Endothelial cell of umbilical vein (primary cell): ENCODE data around the gene NYAP2. TPM values are rescaled to one million over a fixed set of nuclear protein-coding genes. Genes with fewer than 3 reads are reported as not detected.

Source experiments
- BruUV-seq: library from RNA; stranded (reverse); fragments of 400-500 nt; replicated peaks from 2 replicates; lab custom pipeline; 2021; lab: Mats Ljungman, UMichigan
- CTCF ChIA-PET: fragments of 300-600, 350-600 bp; sonication (Branson Sonifier 250); formaldehyde crosslinking; loops from one replicate; lab custom pipeline; 2021; ENCODE audit warnings: antibody characterized with exemption, inconsistent platforms; lab: Charles Lee
- POLR2A ChIA-PET: fragments of 300-600, 350-600 bp; sonication (Branson Sonifier 250); formaldehyde crosslinking; loops from one replicate; lab custom pipeline; 2021; ENCODE audit warnings: antibody characterized with exemption, inconsistent platforms; lab: Charles Lee
- DNase-seq: peaks from one replicate; pipeline ENCODE4 v3.0.0-alpha.2; 2011; ENCODE audit warnings: low read depth, low spot score
- FAIRE-seq: peaks from 2 replicates; lab custom pipeline; 2011; peaks lifted over from hg19 to GRCh38; lab: Jason Lieb, UNC
- H2AFZ ChIP-seq: 2 replicates; pipeline ENCODE4 v1.6.0; 2012; ENCODE audit warnings: low read depth, low read length, control low read depth, inconsistent platforms
- H3K27ac ChIP-seq: 2 replicates; pipeline ENCODE4 v1.5.1; 2011; ENCODE audit warnings: low read depth, mild to moderate bottlenecking, control low read depth, low read length, moderate library complexity; ENCODE audit not compliant: insufficient read depth
- H3K27me3 ChIP-seq, 2 experiments: 2 replicates each; pipeline versions ENCODE4 v1.6.0 to v1.6.1; 2011; ENCODE audit warnings: low read length in 2 of 2, mixed read lengths in 1 of 2; ENCODE audit not compliant: control insufficient read depth in 2 of 2, insufficient read depth in 2 of 2
- H3K36me3 ChIP-seq, 2 experiments: 2 replicates in 1 of 2; 3 replicates in 1 of 2; pipeline ENCODE4 v1.5.1; 2011; ENCODE audit warnings: low read length in 2 of 2, mild to moderate bottlenecking in 1 of 2, moderate library complexity in 1 of 2; ENCODE audit not compliant: control insufficient read depth in 2 of 2, insufficient read depth in 2 of 2; ENCODE audit errors: extremely low read depth in 1 of 2
- H3K4me1 ChIP-seq: 3 replicates; pipeline ENCODE4 v1.5.1; 2011; ENCODE audit warnings: mild to moderate bottlenecking, low read length; ENCODE audit not compliant: control insufficient read depth, insufficient read depth; ENCODE audit errors: extremely low read depth
- H3K4me2 ChIP-seq: 2 replicates; pipeline ENCODE4 v1.6.1; 2011; ENCODE audit warnings: low read length, control low read depth, mixed read lengths; ENCODE audit not compliant: insufficient read depth
- H3K4me3 ChIP-seq, 3 experiments: fragments of 200-600 bp in 1 of 3; sonication (generic), shearing (Covaris generic) in 1 of 3; replicated peaks in 1 of 3; 2 replicates each; pipeline ENCODE4 v1.5.1; 2011 to 2016; ENCODE audit warnings: control low read depth in 3 of 3, low read length in 3 of 3, mild to moderate bottlenecking in 2 of 3, inconsistent platforms in 1 of 3, low read depth in 1 of 3, moderate library complexity in 1 of 3; ENCODE audit not compliant: insufficient read depth in 1 of 3
- H3K79me2 ChIP-seq: 2 replicates; pipeline ENCODE4 v1.6.0; 2012; ENCODE audit warnings: low read length, inconsistent platforms; ENCODE audit not compliant: control insufficient read depth, insufficient read depth
- H3K9ac ChIP-seq: replicated peaks from 2 replicates; pipeline ENCODE3; 2011; ENCODE audit warnings: low read length, control low read depth; ENCODE audit not compliant: insufficient read depth; ENCODE audit errors: extremely low read depth
- H3K9me1 ChIP-seq: replicated peaks from 3 replicates; pipeline ENCODE4 v1.6.0; 2011; ENCODE audit warnings: mild to moderate bottlenecking, low read length; ENCODE audit not compliant: control insufficient read depth, insufficient read depth; ENCODE audit errors: extremely low read depth
- H3K9me3 ChIP-seq: replicated peaks from 2 replicates; pipeline ENCODE4 v1.5.1; 2012; ENCODE audit warnings: low read length, inconsistent platforms; ENCODE audit not compliant: control insufficient read depth, insufficient read depth
- H4K20me1 ChIP-seq: replicated peaks from 2 replicates; pipeline ENCODE3; 2011; ENCODE audit warnings: mild to moderate bottlenecking, low read length; ENCODE audit not compliant: control insufficient read depth, insufficient read depth; ENCODE audit errors: extremely low read depth
- EZH2 ChIP-seq: IDR thresholded peaks from 2 replicates; pipeline ENCODE4 v1.6.1; 2012; ENCODE audit warnings: borderline replicate concordance, low read depth, mild to moderate bottlenecking, moderate library complexity, low read length, inconsistent platforms; ENCODE audit not compliant: severe bottlenecking
- FOS ChIP-seq: IDR thresholded peaks from 2 replicates; pipeline ENCODE4 v1.6.1; 2011; ENCODE audit warnings: mild to moderate bottlenecking, low read length, moderate library complexity, borderline replicate concordance; ENCODE audit not compliant: insufficient read depth
- GATA2 ChIP-seq: IDR thresholded peaks from 2 replicates; pipeline ENCODE4 v1.7.0; 2011; ENCODE audit warnings: low read depth, mild to moderate bottlenecking, moderate library complexity, mixed read lengths, low read length; ENCODE audit not compliant: insufficient read length, insufficient read depth
- JUN ChIP-seq: IDR thresholded peaks from 2 replicates; pipeline ENCODE4 v1.6.1; 2011; ENCODE audit warnings: borderline replicate concordance, low read depth; ENCODE audit not compliant: insufficient read length, insufficient read depth
- MYC ChIP-seq: IDR thresholded peaks from one replicate; pipeline ENCODE4 v1.6.1; 2011; ENCODE audit warnings: mild to moderate bottlenecking, low read depth, low read length
- POLR2A ChIP-seq: IDR thresholded peaks from 2 replicates; pipeline ENCODE4 v1.6.1; 2012; ENCODE audit warnings: low read depth, mild to moderate bottlenecking, control low read depth, low read length
- POLR2AphosphoS5 ChIP-seq: IDR thresholded peaks from 2 replicates; pipeline ENCODE4 v1.6.1; 2012; ENCODE audit warnings: low read depth, mild to moderate bottlenecking, control low read depth, low read length, moderate library complexity; ENCODE audit not compliant: insufficient read depth
- dilution Hi-C: fragments of 300-500 bp; cut with MboI; formaldehyde crosslinking; loops from one replicate; pipeline ENCODE4 v1.15.0; 2019; ENCODE audit warnings: low sequenced_read_pairs; ENCODE audit not compliant: extremely low pct_ligation_motif_present
- intact Hi-C: fragments of 100-400 bp; cut with micrococcal nuclease; formaldehyde crosslinking; loops from one replicate; pipeline ENCODE4 v1.10.0; 2022
- polyA plus RNA-seq, 4 experiments: library from polyadenylated mRNA; depleted of rRNA in 3 of 4; stranded (reverse) in 3 of 4; unstranded in 1 of 4; fragments of >200 nt; gene quantifications; 2 replicates each; pipeline versions ENCODE4 v1.2.1 to v1.2.3, GENCODE V29; 2011 to 2012; ENCODE audit warnings: missing spikeins in 1 of 4
- total RNA-seq: library from RNA; stranded (reverse); gene quantifications from 2 replicates; pipeline ENCODE4 v1.2.3, GENCODE V29; 2021
- TF ChIP-seq, protein P1 (sequence below): IDR thresholded peaks from 2 replicates; pipeline ENCODE4 v1.6.1; 2011; ENCODE audit not compliant: insufficient read depth, insufficient read length
- TF ChIP-seq, protein P2 (sequence below), 2 donors: IDR thresholded peaks; 1 replicate in 1 of 2; 2 replicates in 1 of 2; pipeline ENCODE4 v1.5.1; 2011; ENCODE audit warnings: low read length in 2 of 2, mild to moderate bottlenecking in 2 of 2, moderate library complexity in 2 of 2, control low read depth in 1 of 2, inconsistent platforms in 1 of 2, low read depth in 1 of 2; ENCODE audit not compliant: insufficient read depth in 1 of 2; ENCODE audit errors: extremely low read depth in 1 of 2

NYAP2 gene
- total and polyA plus RNA-seq, 2 donors (not counting 3 experiments of a cell fraction or from before 2014, with no cell fraction given), result not detected

DNA sequence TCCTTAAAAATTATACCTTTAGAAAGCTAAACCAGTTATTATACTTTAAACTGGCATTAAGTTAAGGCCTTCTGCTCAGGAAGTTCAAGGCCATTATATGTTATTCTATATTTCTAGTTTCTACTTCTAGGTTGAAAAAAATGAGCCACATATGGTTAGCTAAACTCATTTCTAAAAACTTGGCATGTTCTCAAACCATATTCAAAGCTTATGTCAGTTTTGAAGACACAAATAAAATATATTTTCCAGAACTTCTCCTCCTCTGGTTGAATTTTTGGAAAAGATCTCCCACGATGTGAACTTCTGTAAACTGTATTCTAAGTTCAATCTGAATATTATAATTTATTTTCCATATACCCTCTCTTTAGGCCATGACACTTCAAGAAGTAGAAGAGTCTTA lies 103.5 kb downstream of the NYAP2 start:
- dilution Hi-C loops, result no loop called here
- Histone ChIP-seq H3K27me3 (no peaks in the 10 kb centered on the region), H3K9me1 (no peaks in the 10 kb centered on the region), H3K4me1 (no peaks in the 10 kb centered on the region), H3K79me2 (no peaks in the 10 kb centered on the region), H3K9me3 (no peaks in the 10 kb centered on the region), H3K36me3 (no peaks in the 10 kb centered on the region), H2AFZ (no peak overlapping the region), H3K27ac (no peak overlapping the region), H3K9ac (no peak overlapping the region), H4K20me1 (no peaks in the 10 kb centered on the region), H3K4me3 (no peak overlapping the region), H3K4me2 (no peak overlapping the region)
- ChIA-PET CTCF (no interaction called here), POLR2A (no interaction called here)
- TF ChIP-seq POLR2A (no peak), GATA2 (no peak), JUN (no peak), MYC (no peak), POLR2AphosphoS5 (no peak), FOS (no peak), EZH2 (no peak)
- TF ChIP-seq, protein P1, sequence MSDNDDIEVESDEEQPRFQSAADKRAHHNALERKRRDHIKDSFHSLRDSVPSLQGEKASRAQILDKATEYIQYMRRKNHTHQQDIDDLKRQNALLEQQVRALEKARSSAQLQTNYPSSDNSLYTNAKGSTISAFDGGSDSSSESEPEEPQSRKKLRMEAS, result no peak
- TF ChIP-seq, protein P2, sequence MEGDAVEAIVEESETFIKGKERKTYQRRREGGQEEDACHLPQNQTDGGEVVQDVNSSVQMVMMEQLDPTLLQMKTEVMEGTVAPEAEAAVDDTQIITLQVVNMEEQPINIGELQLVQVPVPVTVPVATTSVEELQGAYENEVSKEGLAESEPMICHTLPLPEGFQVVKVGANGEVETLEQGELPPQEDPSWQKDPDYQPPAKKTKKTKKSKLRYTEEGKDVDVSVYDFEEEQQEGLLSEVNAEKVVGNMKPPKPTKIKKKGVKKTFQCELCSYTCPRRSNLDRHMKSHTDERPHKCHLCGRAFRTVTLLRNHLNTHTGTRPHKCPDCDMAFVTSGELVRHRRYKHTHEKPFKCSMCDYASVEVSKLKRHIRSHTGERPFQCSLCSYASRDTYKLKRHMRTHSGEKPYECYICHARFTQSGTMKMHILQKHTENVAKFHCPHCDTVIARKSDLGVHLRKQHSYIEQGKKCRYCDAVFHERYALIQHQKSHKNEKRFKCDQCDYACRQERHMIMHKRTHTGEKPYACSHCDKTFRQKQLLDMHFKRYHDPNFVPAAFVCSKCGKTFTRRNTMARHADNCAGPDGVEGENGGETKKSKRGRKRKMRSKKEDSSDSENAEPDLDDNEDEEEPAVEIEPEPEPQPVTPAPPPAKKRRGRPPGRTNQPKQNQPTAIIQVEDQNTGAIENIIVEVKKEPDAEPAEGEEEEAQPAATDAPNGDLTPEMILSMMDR (IDR thresholded peaks at IDR 0.05; ENCODE audit: extremely low read depth in 1 of 2, insufficient read depth in 1 of 2, low read depth in 1 of 2, low read length in 2 of 2), result no peak
- FAIRE-seq, result no peak
- intact Hi-C loops, result no loop called here
- no peak for DNase-seq
- BruUV-seq, result no TSS peak
